Liver (tissue), 3 donors: ENCODE data around the gene ADCYAP1R1.

Source experiments
- FOXA1 ChIP-seq: IDR thresholded peaks from 2 replicates; pipeline ENCODE4 v1.6.1; 2016; ENCODE audit warnings: antibody characterized with exemption
- GABPA ChIP-seq, 2 donors: IDR thresholded peaks in 1 of 2; conservative IDR thresholded peaks in 1 of 2; 2 replicates each; pipeline ENCODE4 v1.6.1; 2016; ENCODE audit warnings: antibody characterized with exemption in 2 of 2, mild to moderate bottlenecking in 1 of 2, moderate library complexity in 1 of 2
- JUND ChIP-seq, 2 donors: IDR thresholded peaks; 2 replicates each; pipeline ENCODE4 v1.6.1; 2016; ENCODE audit warnings: antibody characterized with exemption in 2 of 2
- RAD21 ChIP-seq, 2 donors: IDR thresholded peaks; 2 replicates each; pipeline ENCODE4 v1.6.1; 2016; ENCODE audit warnings: antibody characterized with exemption in 2 of 2, mild to moderate bottlenecking in 2 of 2
- SP1 ChIP-seq: IDR thresholded peaks from 2 replicates; pipeline ENCODE4 v1.6.1; 2018; ENCODE audit warnings: antibody characterized with exemption, mild to moderate bottlenecking
- TAF1 ChIP-seq: conservative IDR thresholded peaks from 2 replicates; pipeline ENCODE4 v1.6.1; 2016; ENCODE audit warnings: antibody characterized with exemption, mild to moderate bottlenecking
- YY1 ChIP-seq: IDR thresholded peaks from 2 replicates; pipeline ENCODE4 v1.6.1; 2016; ENCODE audit warnings: antibody characterized with exemption, mild to moderate bottlenecking
- TF ChIP-seq, protein P1 (sequence below): fragments of 150-350 bp; IDR thresholded peaks from 2 replicates; pipeline ENCODE4 v1.5.1; 2017; ENCODE audit warnings: improper control_type of control experiment, low read depth, low read length; ENCODE audit not compliant: missing input control
- TF ChIP-seq, protein P2 (sequence below): IDR thresholded peaks from 2 replicates; pipeline ENCODE4 v1.6.1; 2016; ENCODE audit warnings: antibody characterized with exemption
- TF ChIP-seq, protein P3 (sequence below): IDR thresholded peaks from 2 replicates; pipeline ENCODE4 v1.6.1; 2016; ENCODE audit warnings: antibody characterized with exemption
- TF ChIP-seq, protein P4 (sequence below): IDR thresholded peaks from 2 replicates; pipeline ENCODE4 v1.6.1; 2016; ENCODE audit warnings: antibody characterized with exemption, mild to moderate bottlenecking
- TF ChIP-seq, protein P5 (sequence below): IDR thresholded peaks from 2 replicates; pipeline ENCODE4 v1.6.1; 2016; ENCODE audit warnings: antibody characterized with exemption
- donor health status: healthy.
- donor health status: healthy.

DNA sequence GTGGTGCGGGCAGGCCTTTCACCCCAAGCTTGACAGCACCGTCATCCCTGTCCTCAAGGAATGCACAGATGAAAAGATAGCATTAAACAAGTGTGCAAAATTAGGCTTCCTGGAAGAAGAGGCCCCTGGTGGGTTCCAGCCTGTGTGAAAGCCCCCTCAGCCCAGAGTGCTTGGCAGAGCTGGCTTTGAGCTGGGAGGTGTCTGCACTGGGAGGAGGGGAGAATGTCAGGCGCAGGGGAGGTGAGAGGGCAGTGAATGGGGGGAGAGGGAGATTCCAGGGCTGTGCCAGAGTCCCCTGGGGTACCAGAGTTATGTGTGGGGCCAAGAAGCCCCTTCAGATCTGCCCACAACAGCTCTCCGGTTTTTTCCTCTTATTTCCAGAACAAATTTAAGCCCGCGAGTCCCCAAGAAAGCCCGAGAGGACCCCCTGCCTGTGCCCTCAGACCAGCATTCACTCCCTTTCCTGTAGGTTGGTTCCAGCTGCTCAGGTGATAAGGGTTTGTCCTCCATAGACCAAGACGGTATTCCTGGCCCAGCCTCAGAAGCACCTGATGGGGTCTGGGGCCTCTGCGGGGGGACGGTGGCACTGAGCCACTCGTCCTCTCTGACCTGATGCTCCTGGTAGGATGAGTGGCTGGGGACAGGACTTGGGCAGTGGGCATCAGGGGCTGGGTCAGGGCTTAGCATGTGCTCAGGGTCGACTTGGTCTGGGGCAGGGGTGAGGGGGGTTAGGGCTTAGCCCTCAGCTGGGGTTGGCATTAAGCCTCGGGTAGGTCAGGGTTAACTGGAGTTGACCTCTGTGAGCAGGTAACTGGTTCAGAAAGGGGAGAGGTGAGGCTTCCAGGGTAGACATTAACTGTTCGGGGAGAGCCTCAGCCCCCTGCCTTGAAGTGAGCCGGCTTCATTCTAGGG lies 43.4 kb downstream of the ADCYAP1R1 start:
- TF ChIP-seq, protein P1, sequence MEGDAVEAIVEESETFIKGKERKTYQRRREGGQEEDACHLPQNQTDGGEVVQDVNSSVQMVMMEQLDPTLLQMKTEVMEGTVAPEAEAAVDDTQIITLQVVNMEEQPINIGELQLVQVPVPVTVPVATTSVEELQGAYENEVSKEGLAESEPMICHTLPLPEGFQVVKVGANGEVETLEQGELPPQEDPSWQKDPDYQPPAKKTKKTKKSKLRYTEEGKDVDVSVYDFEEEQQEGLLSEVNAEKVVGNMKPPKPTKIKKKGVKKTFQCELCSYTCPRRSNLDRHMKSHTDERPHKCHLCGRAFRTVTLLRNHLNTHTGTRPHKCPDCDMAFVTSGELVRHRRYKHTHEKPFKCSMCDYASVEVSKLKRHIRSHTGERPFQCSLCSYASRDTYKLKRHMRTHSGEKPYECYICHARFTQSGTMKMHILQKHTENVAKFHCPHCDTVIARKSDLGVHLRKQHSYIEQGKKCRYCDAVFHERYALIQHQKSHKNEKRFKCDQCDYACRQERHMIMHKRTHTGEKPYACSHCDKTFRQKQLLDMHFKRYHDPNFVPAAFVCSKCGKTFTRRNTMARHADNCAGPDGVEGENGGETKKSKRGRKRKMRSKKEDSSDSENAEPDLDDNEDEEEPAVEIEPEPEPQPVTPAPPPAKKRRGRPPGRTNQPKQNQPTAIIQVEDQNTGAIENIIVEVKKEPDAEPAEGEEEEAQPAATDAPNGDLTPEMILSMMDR = no peak
- TF ChIP-seq JUND (IDR thresholded peaks at IDR 0.05) (no peak), TAF1 (no peak), RAD21 (IDR thresholded peaks at IDR 0.05) (no peak), FOXA1 (no peak), GABPA (IDR thresholded peaks at IDR 0.05 in 1 of 2, conservative IDR thresholded peaks at IDR 0.05 in 1 of 2) (no peak), SP1 (no peak), YY1 (no peak)
- TF ChIP-seq, protein P2, sequence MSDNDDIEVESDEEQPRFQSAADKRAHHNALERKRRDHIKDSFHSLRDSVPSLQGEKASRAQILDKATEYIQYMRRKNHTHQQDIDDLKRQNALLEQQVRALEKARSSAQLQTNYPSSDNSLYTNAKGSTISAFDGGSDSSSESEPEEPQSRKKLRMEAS = no peak
- TF ChIP-seq, protein P3, sequence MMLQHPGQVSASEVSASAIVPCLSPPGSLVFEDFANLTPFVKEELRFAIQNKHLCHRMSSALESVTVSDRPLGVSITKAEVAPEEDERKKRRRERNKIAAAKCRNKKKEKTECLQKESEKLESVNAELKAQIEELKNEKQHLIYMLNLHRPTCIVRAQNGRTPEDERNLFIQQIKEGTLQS = no peak
- TF ChIP-seq, protein P4, sequence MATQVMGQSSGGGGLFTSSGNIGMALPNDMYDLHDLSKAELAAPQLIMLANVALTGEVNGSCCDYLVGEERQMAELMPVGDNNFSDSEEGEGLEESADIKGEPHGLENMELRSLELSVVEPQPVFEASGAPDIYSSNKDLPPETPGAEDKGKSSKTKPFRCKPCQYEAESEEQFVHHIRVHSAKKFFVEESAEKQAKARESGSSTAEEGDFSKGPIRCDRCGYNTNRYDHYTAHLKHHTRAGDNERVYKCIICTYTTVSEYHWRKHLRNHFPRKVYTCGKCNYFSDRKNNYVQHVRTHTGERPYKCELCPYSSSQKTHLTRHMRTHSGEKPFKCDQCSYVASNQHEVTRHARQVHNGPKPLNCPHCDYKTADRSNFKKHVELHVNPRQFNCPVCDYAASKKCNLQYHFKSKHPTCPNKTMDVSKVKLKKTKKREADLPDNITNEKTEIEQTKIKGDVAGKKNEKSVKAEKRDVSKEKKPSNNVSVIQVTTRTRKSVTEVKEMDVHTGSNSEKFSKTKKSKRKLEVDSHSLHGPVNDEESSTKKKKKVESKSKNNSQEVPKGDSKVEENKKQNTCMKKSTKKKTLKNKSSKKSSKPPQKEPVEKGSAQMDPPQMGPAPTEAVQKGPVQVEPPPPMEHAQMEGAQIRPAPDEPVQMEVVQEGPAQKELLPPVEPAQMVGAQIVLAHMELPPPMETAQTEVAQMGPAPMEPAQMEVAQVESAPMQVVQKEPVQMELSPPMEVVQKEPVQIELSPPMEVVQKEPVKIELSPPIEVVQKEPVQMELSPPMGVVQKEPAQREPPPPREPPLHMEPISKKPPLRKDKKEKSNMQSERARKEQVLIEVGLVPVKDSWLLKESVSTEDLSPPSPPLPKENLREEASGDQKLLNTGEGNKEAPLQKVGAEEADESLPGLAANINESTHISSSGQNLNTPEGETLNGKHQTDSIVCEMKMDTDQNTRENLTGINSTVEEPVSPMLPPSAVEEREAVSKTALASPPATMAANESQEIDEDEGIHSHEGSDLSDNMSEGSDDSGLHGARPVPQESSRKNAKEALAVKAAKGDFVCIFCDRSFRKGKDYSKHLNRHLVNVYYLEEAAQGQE = no peak
- TF ChIP-seq, protein P5, sequence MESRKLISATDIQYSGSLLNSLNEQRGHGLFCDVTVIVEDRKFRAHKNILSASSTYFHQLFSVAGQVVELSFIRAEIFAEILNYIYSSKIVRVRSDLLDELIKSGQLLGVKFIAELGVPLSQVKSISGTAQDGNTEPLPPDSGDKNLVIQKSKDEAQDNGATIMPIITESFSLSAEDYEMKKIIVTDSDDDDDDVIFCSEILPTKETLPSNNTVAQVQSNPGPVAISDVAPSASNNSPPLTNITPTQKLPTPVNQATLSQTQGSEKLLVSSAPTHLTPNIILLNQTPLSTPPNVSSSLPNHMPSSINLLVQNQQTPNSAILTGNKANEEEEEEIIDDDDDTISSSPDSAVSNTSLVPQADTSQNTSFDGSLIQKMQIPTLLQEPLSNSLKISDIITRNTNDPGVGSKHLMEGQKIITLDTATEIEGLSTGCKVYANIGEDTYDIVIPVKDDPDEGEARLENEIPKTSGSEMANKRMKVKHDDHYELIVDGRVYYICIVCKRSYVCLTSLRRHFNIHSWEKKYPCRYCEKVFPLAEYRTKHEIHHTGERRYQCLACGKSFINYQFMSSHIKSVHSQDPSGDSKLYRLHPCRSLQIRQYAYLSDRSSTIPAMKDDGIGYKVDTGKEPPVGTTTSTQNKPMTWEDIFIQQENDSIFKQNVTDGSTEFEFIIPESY = no peak
